ENCODE results near the gene TEK. TPM values are rescaled to one million over a fixed set of nuclear protein-coding genes. Genes with fewer than 3 reads are reported as not detected.

Gene TEK
- total and polyA plus RNA-seq, 3 donors from 2014 or later, result 3.2 to 3.9 (median 3.7) TPM

DNA sequence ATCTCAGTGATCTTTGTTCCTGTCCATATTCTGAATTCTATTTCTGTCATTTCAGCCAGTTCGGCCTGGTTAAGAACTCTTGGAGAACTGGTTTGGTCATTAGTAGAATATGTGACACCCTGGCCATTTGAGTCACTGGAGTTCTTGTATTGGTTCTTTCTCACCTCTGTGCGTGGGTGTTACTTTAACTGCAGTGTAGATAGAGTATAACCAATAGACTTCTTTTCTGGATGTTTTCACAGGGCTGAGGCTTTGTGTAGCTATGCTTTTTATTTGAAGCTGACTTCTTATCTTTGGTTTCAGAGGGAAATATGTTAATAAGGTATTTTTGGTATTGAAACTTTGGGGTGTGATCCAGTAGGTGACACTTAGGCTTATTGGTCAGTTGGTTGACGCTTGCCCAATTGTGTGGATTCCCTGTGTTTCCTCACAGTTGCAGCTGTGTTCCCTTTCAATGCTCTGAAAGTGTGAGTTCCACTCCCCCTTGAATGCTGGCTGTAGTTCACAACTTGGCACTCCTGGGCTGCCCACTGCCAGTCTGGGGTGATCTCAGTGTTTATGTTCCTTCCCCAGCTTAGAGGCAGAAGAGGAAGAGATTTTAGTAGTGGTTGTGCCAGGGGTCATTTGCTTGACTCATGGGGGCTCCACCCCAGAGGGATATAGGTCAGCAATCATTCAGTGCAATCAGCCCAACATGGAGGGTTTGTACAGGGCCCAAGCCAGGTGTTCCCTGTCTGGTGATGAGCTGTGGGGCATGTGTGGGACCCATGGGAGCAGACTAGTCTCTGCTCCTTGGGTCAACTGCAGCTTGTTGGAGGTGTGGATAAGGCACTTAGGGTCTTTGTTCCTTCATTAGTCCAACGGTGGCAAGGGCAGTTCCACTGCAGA, 34.9 kb upstream of the TEK start:
- intact Hi-C loops (cut with DNase I; ENCODE audit: low total_unique reads), result no loop called here
- H3K36me3 ChIP-seq (ENCODE audit: low read depth, missing control alignments), result no peaks in the 10 kb centered on the region
- WGBS, 2 donors, result 72 to 89% methylated on average over 4 of the region's 4 CpGs

DNA sequence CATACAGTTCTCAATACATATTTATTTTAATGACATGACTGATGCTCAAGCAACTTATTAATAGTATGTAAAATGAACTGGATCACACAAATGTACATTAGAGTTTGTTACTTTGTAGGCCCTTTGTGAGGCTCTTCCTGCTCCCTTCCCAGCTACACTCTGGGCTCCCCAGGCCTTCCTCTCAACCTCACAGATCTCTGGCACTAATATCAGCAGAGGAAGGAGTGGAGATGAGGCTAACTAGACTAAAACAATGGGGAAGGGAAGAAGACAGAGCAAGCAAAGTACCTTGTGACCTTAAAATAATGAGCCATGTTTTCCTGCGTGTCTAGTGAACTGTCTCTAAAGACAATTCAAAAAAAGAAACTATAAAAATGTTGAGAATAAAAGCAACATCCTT, 30.3 kb upstream of the TEK start:
- 63 to 68% methylated on average over 1 of the region's 1 CpG for WGBS, 2 donors
- Histone ChIP-seq H3K4me3 (no peak overlapping the region), H3K4me1 (no peaks in the 10 kb centered on the region), H3K9me3 (no peaks in the 10 kb centered on the region), H3K27me3 (no peaks in the 10 kb centered on the region), H3K36me3 (ENCODE audit: low read depth, missing control alignments) (no peaks in the 10 kb centered on the region), H3K27ac (no peak overlapping the region)
- no peak for DNase-seq
- TF ChIP-seq, protein P1, sequence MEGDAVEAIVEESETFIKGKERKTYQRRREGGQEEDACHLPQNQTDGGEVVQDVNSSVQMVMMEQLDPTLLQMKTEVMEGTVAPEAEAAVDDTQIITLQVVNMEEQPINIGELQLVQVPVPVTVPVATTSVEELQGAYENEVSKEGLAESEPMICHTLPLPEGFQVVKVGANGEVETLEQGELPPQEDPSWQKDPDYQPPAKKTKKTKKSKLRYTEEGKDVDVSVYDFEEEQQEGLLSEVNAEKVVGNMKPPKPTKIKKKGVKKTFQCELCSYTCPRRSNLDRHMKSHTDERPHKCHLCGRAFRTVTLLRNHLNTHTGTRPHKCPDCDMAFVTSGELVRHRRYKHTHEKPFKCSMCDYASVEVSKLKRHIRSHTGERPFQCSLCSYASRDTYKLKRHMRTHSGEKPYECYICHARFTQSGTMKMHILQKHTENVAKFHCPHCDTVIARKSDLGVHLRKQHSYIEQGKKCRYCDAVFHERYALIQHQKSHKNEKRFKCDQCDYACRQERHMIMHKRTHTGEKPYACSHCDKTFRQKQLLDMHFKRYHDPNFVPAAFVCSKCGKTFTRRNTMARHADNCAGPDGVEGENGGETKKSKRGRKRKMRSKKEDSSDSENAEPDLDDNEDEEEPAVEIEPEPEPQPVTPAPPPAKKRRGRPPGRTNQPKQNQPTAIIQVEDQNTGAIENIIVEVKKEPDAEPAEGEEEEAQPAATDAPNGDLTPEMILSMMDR (IDR thresholded peaks at IDR 0.05), result no peak
- TF ChIP-seq POLR2A (IDR thresholded peaks at IDR 0.05), result no peak
- intact Hi-C loops (cut with DNase I; ENCODE audit: low total_unique reads), result no loop called here

More for the DNA sequence above, 34.9 kb upstream of the TEK start:
- no peak for TF ChIP-seq POLR2A (IDR thresholded peaks at IDR 0.05)
- TF ChIP-seq, protein P1 (IDR thresholded peaks at IDR 0.05), result no peak
- H3K4me3 ChIP-seq, result no peak overlapping the region
- no peaks in the 10 kb centered on the region for H3K4me1 ChIP-seq
- H3K27me3 ChIP-seq, result no peaks in the 10 kb centered on the region
- no peak for DNase-seq
- H3K27ac ChIP-seq, result no peak overlapping the region
- H3K9me3 ChIP-seq, result no peaks in the 10 kb centered on the region

DNA sequence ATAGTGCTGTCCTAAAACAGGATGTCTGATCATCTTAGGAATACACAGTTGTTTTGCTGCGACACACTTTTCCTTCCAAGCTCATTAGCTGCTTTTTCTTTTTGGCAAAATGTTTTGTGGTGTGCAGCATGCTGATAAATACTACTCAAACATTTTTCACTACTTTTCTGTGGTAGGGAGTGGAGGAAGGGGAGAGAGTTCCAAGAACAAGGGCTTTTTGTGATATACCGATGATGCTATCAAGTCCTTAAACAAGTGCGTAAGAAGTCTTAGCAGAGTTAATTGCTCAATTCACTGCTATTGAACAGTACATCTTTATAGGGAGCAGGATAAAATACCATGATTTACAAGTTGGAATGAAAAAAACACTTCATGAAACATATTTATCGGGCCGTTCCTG, 23.6 kb upstream of the TEK start:
- 45 to 53% methylated on average over 5 of the region's 5 CpGs for WGBS, 2 donors
- Histone ChIP-seq H3K36me3 (ENCODE audit: low read depth, missing control alignments) (no peaks in the 10 kb centered on the region), H3K9me3 (no peaks in the 10 kb centered on the region), H3K27me3 (no peaks in the 10 kb centered on the region), H3K27ac (no peak overlapping the region), H3K4me3 (no peak overlapping the region), H3K4me1 (no peaks in the 10 kb centered on the region)
- no peak for DNase-seq
- intact Hi-C loops (cut with DNase I; ENCODE audit: low total_unique reads), result no loop called here
- TF ChIP-seq, protein P1 (IDR thresholded peaks at IDR 0.05), result no peak
- no peak for TF ChIP-seq POLR2A (IDR thresholded peaks at IDR 0.05)

DNA sequence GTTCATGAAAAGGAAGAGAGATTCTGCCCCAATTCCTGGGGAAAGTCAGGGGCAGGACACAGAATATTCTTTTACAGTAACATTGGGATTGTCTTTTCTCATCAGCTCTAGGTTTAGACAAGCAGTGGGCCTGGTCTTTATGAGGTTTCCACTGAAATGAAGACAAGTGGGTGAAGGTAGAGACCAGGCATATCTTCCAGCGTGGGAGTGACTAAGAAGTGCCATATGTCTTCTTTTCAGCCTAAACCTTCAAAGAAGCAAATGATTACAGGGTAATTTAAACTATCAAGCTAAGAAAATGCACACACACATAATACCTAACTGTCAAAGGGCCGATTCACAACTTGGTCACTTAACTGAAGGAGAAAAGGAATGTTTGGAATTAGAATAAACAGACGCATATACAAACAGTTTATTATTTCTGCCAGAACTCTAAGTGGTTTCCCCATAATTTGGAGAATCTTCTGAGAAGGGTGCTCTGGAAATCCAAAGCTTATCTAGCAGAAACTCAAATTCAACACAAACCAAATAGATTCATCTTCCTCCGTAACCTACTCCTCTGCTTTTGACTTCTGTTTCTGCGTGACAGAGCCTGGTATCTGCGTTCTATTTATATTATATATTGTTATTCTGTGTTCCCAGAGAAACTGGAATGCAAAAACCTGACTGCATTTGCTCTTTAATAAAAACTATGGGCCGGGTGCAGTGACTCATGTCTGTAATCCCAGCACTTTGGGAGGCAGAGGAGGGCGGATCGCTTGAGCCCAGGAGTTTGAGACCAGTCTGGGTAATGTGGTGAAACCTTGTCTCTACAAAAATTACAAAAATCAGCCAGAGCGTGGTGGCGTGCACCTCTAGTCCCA, 22.0 kb upstream of the TEK start:
- TF ChIP-seq, protein P1 (IDR thresholded peaks at IDR 0.05), result no peak
- TF ChIP-seq POLR2A (IDR thresholded peaks at IDR 0.05), result no peak
- H3K9me3 ChIP-seq, result no peaks in the 10 kb centered on the region
- DNase-seq, result no peak
- H3K36me3 ChIP-seq (ENCODE audit: low read depth, missing control alignments), result no peaks in the 10 kb centered on the region
- 77 to 82% methylated on average over 9 to 11 of the region's 11 CpGs for WGBS, 2 donors
- H3K27ac ChIP-seq, result no peak overlapping the region
- no peaks in the 10 kb centered on the region for H3K27me3 ChIP-seq
- no peak overlapping the region for H3K4me3 ChIP-seq
- intact Hi-C loops (cut with DNase I; ENCODE audit: low total_unique reads), result no loop called here
- H3K4me1 ChIP-seq, result no peaks in the 10 kb centered on the region

Data from testis (tissue), 3 donors.